ENCODE results near the gene RBP3.

RBP3 gene

DNA sequence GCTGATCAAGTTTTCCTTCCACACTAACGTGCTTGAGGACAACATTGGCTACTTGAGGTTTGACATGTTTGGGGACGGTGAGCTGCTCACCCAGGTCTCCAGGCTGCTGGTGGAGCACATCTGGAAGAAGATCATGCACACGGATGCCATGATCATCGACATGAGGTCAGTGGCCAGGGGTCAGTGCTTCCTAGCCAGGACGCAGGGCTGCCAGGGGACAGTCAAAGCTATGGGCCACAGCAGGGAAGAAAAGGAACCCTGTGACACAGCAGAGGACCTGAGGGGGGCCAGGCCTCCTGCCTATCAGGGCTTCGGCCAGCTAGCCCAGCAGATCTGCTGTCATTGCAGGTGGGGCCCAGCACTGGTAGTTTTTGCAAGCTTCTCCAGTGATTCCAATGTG lies 5.2 kb downstream of the RBP3 start:
- no peak overlapping the region for H2BK15ac ChIP-seq (ENCODE audit: low read length)
- peaks cover 0 to 6% (median 0%) of the 10 kb centered on the region in 3 experiments for H3K27me3 ChIP-seq (ENCODE audit: control insufficient read depth in 3 of 3, insufficient read depth in 3 of 3, low read depth in 1 of 3, low read length in 3 of 3)
- no peaks in the 10 kb centered on the region for H3K36me3 ChIP-seq (replicated peaks in 1 of 2; ENCODE audit: control insufficient read depth in 2 of 2, insufficient read depth in 2 of 2, low read length in 2 of 2)
- H4K91ac ChIP-seq (ENCODE audit: low read depth, low read length, poor library complexity) = no peak overlapping the region
- DNase-seq (ENCODE audit: low spot score) = no peak
- H3K9me3 ChIP-seq (replicated peaks in 1 of 2; ENCODE audit: control insufficient read depth in 2 of 2, insufficient read depth in 1 of 2, low read depth in 1 of 2, low read length in 2 of 2) = peaks cover 0 to 1% of the 10 kb centered on the region in 2 donors
- H2BK120ac ChIP-seq (ENCODE audit: low read depth, low read length) = no peak overlapping the region
- H3K79me1 ChIP-seq (ENCODE audit: low read depth, low read length) = no peaks in the 10 kb centered on the region
- no peak overlapping the region for H3K4me2 ChIP-seq (ENCODE audit: insufficient read depth, low read length, poor library complexity, severe bottlenecking)
- H3K23ac ChIP-seq (ENCODE audit: low read depth, low read length, poor library complexity) = no peak overlapping the region
- H2BK12ac ChIP-seq (ENCODE audit: low read length) = no peak overlapping the region
- no peak overlapping the region for H3K27ac ChIP-seq (replicated peaks; ENCODE audit: low read length)
- H2AK5ac ChIP-seq (ENCODE audit: low read depth, low read length) = no peak overlapping the region
- WGBS, 2 donors (ENCODE audit: extremely low coverage in 2 of 2, insufficient read length in 2 of 2, insufficient replicate concordance in 1 of 2) = no CpG with 5 or more reads among the region's 6 CpGs
- H3K4me3 ChIP-seq (ENCODE audit: low read length in 2 of 2) = no peak overlapping the region
- H3K18ac ChIP-seq (ENCODE audit: low read length) = no peak overlapping the region
- no peak overlapping the region for H2BK5ac ChIP-seq (ENCODE audit: low read length)
- H3K14ac ChIP-seq (ENCODE audit: low read length) = no peak overlapping the region
- no peak overlapping the region for H2AFZ ChIP-seq (ENCODE audit: low read length)
- H3K4me1 ChIP-seq (ENCODE audit: control insufficient read depth in 2 of 2, insufficient read depth in 1 of 2, low read depth in 1 of 2, low read length in 2 of 2) = no peaks in the 10 kb centered on the region
- H3K9ac ChIP-seq (ENCODE audit: low read depth, low read length, poor library complexity) = no peak overlapping the region
- no peak overlapping the region for H3K4ac ChIP-seq (ENCODE audit: low read length)
- no peak overlapping the region for H4K8ac ChIP-seq (ENCODE audit: low read depth, low read length)

DNA sequence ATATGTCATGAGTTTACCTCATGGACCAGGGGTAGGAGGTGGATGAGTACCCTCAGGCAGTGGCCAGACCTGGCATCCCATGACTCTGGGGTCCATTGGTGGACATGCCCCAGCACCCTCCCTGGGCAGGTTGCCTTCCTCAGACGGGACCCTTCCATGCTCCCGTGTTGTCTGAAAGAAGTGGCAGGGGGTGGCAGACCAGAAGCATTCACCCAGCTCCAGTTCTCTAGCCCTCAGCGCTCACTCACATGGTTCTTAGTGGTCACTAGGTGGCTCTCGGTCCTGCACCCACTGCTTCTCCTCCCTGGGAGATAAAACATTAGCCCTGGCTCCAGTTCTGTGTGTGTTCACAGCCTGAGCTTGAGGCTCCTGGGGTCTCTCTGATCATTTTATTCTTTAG lies 6.0 kb downstream of the RBP3 start:
- no peaks in the 10 kb centered on the region for H3K9me3 ChIP-seq (replicated peaks in 1 of 2; ENCODE audit: control insufficient read depth in 2 of 2, insufficient read depth in 1 of 2, low read depth in 1 of 2, low read length in 2 of 2)
- no peak overlapping the region for H3K4ac ChIP-seq (ENCODE audit: low read length)
- no peak overlapping the region for H3K27ac ChIP-seq (replicated peaks; ENCODE audit: low read length)
- no peak overlapping the region for H4K8ac ChIP-seq (ENCODE audit: low read depth, low read length)
- no peaks in the 10 kb centered on the region for H3K36me3 ChIP-seq (replicated peaks in 1 of 2; ENCODE audit: control insufficient read depth in 2 of 2, insufficient read depth in 2 of 2, low read length in 2 of 2)
- H3K27me3 ChIP-seq (ENCODE audit: control insufficient read depth in 3 of 3, insufficient read depth in 3 of 3, low read depth in 1 of 3, low read length in 3 of 3) = peaks cover 0 to 6% (median 0%) of the 10 kb centered on the region in 3 experiments
- H4K91ac ChIP-seq (ENCODE audit: low read depth, low read length, poor library complexity) = no peak overlapping the region
- H2BK120ac ChIP-seq (ENCODE audit: low read depth, low read length) = no peak overlapping the region
- no peak for DNase-seq (ENCODE audit: low spot score)
- H3K4me3 ChIP-seq (ENCODE audit: low read length in 2 of 2) = no peak overlapping the region
- no peak overlapping the region for H2AK5ac ChIP-seq (ENCODE audit: low read depth, low read length)
- H2AFZ ChIP-seq (ENCODE audit: low read length) = no peak overlapping the region
- no peak overlapping the region for H2BK15ac ChIP-seq (ENCODE audit: low read length)
- WGBS, 2 donors (ENCODE audit: extremely low coverage in 2 of 2, insufficient read length in 2 of 2, insufficient replicate concordance in 1 of 2) = no CpG with 5 or more reads among the region's 4 CpGs
- no peak overlapping the region for H2BK12ac ChIP-seq (ENCODE audit: low read length)
- H3K23ac ChIP-seq (ENCODE audit: low read depth, low read length, poor library complexity) = no peak overlapping the region
- H2BK5ac ChIP-seq (ENCODE audit: low read length) = no peak overlapping the region
- H3K9ac ChIP-seq (ENCODE audit: low read depth, low read length, poor library complexity) = no peak overlapping the region
- H3K4me1 ChIP-seq (ENCODE audit: control insufficient read depth in 2 of 2, insufficient read depth in 1 of 2, low read depth in 1 of 2, low read length in 2 of 2) = no peaks in the 10 kb centered on the region
- no peak overlapping the region for H3K18ac ChIP-seq (ENCODE audit: low read length)
- H3K14ac ChIP-seq (ENCODE audit: low read length) = no peak overlapping the region
- no peaks in the 10 kb centered on the region for H3K79me1 ChIP-seq (ENCODE audit: low read depth, low read length)
- H3K4me2 ChIP-seq (ENCODE audit: insufficient read depth, low read length, poor library complexity, severe bottlenecking) = no peak overlapping the region

DNA sequence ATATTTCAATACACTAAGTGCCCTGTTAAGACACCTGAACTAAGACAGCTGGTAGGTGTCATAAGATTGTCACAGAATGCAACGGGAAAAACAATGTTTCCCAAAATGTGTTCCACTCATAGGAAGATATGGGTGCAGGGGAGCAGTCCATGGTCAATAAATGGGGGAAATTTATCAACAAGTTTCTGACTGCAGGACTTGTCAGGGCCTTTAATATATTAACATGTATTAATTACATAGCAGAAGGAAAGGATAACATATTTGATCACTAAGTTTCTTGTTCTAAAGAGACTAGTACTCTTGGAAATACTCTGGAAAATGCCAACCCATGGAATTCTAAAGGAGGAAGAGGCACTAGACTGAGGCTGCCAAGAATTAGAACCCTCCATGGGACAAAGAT lies 6.7 kb downstream of the RBP3 start:
- Histone ChIP-seq H3K18ac (ENCODE audit: low read length) (no peak overlapping the region), H3K9me3 (replicated peaks in 1 of 2; ENCODE audit: control insufficient read depth in 2 of 2, insufficient read depth in 1 of 2, low read depth in 1 of 2, low read length in 2 of 2) (no peaks in the 10 kb centered on the region), H4K91ac (ENCODE audit: low read depth, low read length, poor library complexity) (no peak overlapping the region), H3K14ac (ENCODE audit: low read length) (no peak overlapping the region), H3K27ac (replicated peaks; ENCODE audit: low read length) (no peak overlapping the region), H3K23ac (ENCODE audit: low read depth, low read length, poor library complexity) (no peak overlapping the region), H2BK120ac (ENCODE audit: low read depth, low read length) (no peak overlapping the region), H3K4ac (ENCODE audit: low read length) (no peak overlapping the region), H2BK12ac (ENCODE audit: low read length) (no peak overlapping the region), H3K4me1 (ENCODE audit: control insufficient read depth in 2 of 2, insufficient read depth in 1 of 2, low read depth in 1 of 2, low read length in 2 of 2) (no peaks in the 10 kb centered on the region), H3K4me3 (ENCODE audit: low read length in 2 of 2) (no peak overlapping the region), H2AFZ (ENCODE audit: low read length) (no peak overlapping the region), H3K9ac (ENCODE audit: low read depth, low read length, poor library complexity) (no peak overlapping the region), H3K36me3 (replicated peaks in 1 of 2; ENCODE audit: control insufficient read depth in 2 of 2, insufficient read depth in 2 of 2, low read length in 2 of 2) (no peaks in the 10 kb centered on the region), H4K8ac (ENCODE audit: low read depth, low read length) (no peak overlapping the region), H2BK5ac (ENCODE audit: low read length) (no peak overlapping the region), H3K27me3 (ENCODE audit: control insufficient read depth in 3 of 3, insufficient read depth in 3 of 3, low read depth in 1 of 3, low read length in 3 of 3) (peaks cover 0 to 6% (median 0%) of the 10 kb centered on the region in 3 experiments), H3K4me2 (ENCODE audit: insufficient read depth, low read length, poor library complexity, severe bottlenecking) (no peak overlapping the region), H2AK5ac (ENCODE audit: low read depth, low read length) (no peak overlapping the region), H3K79me1 (ENCODE audit: low read depth, low read length) (no peaks in the 10 kb centered on the region), H2BK15ac (ENCODE audit: low read length) (no peak overlapping the region)
- no peak for DNase-seq (ENCODE audit: low spot score)
- WGBS, 2 donors (ENCODE audit: extremely low coverage in 2 of 2, insufficient read length in 2 of 2, insufficient replicate concordance in 1 of 2) = no CpG with 5 or more reads among the region's 1 CpG

DNA sequence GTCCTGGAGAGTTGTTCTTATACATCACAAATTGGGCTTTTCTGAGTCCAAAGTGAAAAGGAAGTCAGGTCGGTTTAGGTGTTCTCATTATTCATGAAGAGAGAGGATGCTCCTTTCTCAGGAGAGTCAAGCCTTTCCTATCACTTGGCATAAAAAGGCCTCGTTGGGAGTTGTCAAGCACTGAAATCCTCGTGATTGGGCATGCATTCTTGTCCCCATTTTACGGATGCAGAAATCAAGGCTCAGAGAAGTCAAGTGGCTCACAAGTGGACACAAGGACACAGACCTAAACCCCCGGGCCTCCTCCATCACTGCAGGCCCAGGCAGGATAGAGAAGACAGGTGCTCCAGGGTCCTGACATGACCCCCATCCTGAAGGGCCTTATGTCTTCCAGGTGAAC lies 8.5 kb downstream of the RBP3 start:
- H3K4me3 ChIP-seq (ENCODE audit: low read length in 2 of 2) = no peak overlapping the region
- H4K91ac ChIP-seq (ENCODE audit: low read depth, low read length, poor library complexity) = no peak overlapping the region
- H3K79me1 ChIP-seq (ENCODE audit: low read depth, low read length) = no peaks in the 10 kb centered on the region
- WGBS, 2 donors (ENCODE audit: extremely low coverage in 2 of 2, insufficient read length in 2 of 2, insufficient replicate concordance in 1 of 2) = no CpG with 5 or more reads among the region's 5 CpGs
- H4K8ac ChIP-seq (ENCODE audit: low read depth, low read length) = no peak overlapping the region
- no peaks in the 10 kb centered on the region for H3K9me3 ChIP-seq (replicated peaks in 1 of 2; ENCODE audit: control insufficient read depth in 2 of 2, insufficient read depth in 1 of 2, low read depth in 1 of 2, low read length in 2 of 2)
- H3K27me3 ChIP-seq (ENCODE audit: control insufficient read depth in 3 of 3, insufficient read depth in 3 of 3, low read depth in 1 of 3, low read length in 3 of 3) = peaks cover 0 to 6% (median 0%) of the 10 kb centered on the region in 3 experiments
- H2AK5ac ChIP-seq (ENCODE audit: low read depth, low read length) = no peak overlapping the region
- H2AFZ ChIP-seq (ENCODE audit: low read length) = no peak overlapping the region
- no peak overlapping the region for H3K27ac ChIP-seq (replicated peaks; ENCODE audit: low read length)
- no peak overlapping the region for H2BK120ac ChIP-seq (ENCODE audit: low read depth, low read length)
- H3K23ac ChIP-seq (ENCODE audit: low read depth, low read length, poor library complexity) = no peak overlapping the region
- no peak overlapping the region for H3K4me2 ChIP-seq (ENCODE audit: insufficient read depth, low read length, poor library complexity, severe bottlenecking)
- H2BK5ac ChIP-seq (ENCODE audit: low read length) = no peak overlapping the region
- no peak overlapping the region for H3K9ac ChIP-seq (ENCODE audit: low read depth, low read length, poor library complexity)
- DNase-seq (ENCODE audit: low spot score) = no peak
- no peak overlapping the region for H3K14ac ChIP-seq (ENCODE audit: low read length)
- no peak overlapping the region for H3K18ac ChIP-seq (ENCODE audit: low read length)
- no peaks in the 10 kb centered on the region for H3K36me3 ChIP-seq (replicated peaks in 1 of 2; ENCODE audit: control insufficient read depth in 2 of 2, insufficient read depth in 2 of 2, low read length in 2 of 2)
- H2BK15ac ChIP-seq (ENCODE audit: low read length) = no peak overlapping the region
- H3K4ac ChIP-seq (ENCODE audit: low read length) = no peak overlapping the region
- no peak overlapping the region for H2BK12ac ChIP-seq (ENCODE audit: low read length)
- peaks cover 0 to 3% of the 10 kb centered on the region in 2 donors for H3K4me1 ChIP-seq (ENCODE audit: control insufficient read depth in 2 of 2, insufficient read depth in 1 of 2, low read depth in 1 of 2, low read length in 2 of 2)
